HG03439 (cell line): ENCODE results near the gene MMP24OS.
"Not testable (repeated sequence)": the region's sequence is repeated elsewhere in the genome, so short reads cannot be mapped to it uniquely, and the experiment has no call there.

Source experiments
- ATAC-seq: cut with Tn5 transposase; IDR thresholded peaks from one replicate; pipeline ENCODE4 v1.9.1; 2021; ENCODE audit warnings: mild to moderate bottlenecking, moderate library complexity; ENCODE audit not compliant: unreplicated experiment

Gene MMP24OS

GRCh38 chr20:35277531-35278395 lies at the start of gene MMP24OS:
MMP24OS (minus strand) TSS chr20:35278122; CDS start chr20:35277929, 193 bp downstream.
- ATAC-seq = peak; percentile 78

DNA sequence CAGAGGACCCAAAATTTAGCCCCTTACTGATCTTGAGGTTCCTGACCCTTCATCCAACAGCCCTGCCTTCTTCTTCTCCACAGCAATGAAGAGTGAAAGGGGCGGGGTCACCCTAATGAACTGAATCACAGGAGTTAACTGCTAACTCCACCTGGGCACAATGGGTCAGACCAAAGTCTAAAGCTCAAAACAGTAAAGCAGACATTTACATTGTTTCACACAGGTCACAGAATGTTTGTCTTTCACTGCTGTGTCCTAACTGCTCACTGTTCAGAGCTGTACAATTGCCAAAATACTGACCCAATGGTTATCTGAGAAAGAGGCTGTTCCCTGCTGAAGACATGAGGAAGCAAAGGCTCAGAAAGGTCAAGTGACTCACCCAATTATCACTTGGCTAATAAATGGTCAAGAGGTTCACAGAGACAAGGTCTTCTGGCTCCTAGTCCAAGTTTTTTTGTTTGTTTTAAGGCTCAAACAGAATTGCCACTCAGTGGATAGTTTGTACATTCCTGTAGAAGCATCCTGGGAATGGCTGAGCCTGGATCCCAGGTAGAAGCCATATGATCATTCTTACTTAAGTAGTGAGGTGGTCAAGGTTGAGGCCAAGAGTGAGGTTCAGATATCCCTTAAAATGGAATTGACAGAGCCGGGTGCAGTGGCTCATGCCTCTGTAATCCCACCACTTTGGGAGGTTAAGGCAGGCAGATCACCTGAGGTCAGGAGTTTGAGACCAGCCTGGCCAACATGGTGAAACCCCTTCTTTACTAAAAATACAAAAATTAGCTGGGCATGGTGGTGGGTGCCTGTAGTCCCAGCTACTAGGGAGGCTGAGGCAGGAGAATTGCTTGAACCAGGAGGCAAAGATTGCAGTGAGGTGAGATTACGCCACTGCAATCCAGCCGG lies 49.4 kb upstream of the MMP24OS start:
- no peak for ATAC-seq

GRCh38 chr20:35326740-35327073 lies 48.8 kb upstream of the MMP24OS start:
- ATAC-seq = no peak

GRCh38 chr20:35326021-35326739 lies 48.3 kb upstream of the MMP24OS start:
- no peak for ATAC-seq

DNA sequence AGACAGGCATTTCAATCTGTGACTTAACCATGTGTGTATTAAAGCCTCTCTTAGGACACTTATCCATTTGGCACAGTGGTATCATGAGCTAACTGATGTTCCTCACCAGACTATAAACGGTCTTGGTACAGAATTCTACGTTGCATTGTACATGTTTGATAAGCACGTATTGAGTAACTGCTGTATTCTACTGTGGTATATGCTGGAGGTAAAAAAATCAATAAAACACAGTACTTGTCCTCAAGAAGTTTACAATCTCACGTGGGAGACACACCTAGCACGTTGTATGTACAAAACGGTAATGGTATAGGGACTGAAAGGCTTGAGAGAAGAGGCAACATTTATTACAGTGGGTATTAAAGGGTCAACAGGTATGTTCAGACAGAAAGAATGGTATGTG lies 47.5 kb upstream of the MMP24OS start:
- no peak for ATAC-seq

DNA sequence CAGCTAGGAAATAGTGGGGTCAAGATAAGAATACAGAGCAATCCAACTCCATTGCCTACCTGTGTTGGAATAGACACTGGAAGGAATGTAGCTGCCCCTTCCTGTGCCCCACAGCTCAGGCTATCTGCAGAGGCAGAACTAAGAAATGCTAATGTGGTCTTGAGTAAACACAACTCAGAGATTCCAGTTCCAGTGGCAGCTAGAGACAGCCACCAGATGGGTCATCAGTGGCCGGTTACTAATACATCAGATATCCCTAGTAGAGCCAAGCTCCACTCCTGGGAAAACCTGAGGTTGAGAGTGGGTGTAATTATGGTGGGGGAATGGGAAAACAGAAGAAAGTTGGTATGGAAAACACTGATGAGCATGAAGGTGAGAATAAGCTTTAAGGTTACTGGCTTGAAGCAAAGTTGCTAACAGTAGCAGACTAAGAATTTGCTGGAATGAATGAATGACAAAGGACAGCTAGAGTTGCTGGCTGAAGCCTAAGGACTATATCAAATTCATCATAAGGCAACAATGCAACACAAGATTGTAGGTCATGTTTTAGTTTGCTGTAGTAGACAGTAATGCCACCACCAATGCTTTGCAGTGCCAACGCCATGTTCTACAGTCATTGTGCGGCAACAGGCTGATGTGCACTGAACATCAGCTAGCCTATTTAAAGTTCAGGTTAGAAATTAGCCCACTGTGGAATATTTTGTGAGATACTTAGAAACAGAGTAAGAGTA lies 42.6 kb upstream of the MMP24OS start:
- ATAC-seq = no peak

- ATAC-seq = no peak
These were observed 41.9 kb upstream of the MMP24OS start for GRCh38 chr20:35319871-35320197.

GRCh38 chr20:35319192-35319870 lies 41.4 kb upstream of the MMP24OS start:
- no peak for ATAC-seq

DNA sequence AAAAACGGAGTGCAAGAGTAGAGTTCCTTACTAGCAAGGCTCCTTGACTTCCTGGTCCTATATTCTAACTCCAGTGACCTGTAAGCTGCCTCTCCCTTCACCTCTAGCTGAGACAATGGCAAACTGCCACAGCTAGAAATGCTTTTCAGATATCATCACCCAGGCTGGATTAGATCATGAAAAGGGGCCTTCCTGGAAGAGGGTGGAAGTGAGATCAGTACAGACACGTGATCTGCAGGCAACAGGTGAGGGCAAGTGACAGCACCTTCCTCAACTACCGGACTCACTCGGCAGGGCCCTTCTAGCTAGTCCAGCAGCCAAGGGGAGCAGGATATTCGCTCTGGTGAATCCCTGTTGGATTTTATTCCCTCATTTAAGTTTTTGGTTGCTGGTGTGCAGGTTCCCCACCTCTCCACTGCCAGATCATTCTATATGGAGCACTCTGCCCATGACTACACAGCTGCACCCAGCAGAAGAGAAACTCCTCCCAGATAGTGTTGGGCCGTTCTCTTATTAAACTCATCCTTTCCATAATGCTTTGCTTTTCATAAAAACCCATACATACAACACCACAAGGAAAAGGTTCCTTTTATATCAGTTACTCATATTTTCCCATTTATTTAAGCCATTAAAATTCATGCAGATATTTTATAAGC lies 40.7 kb upstream of the MMP24OS start:
- ATAC-seq = no peak

- ATAC-seq = no peak
These were observed 39.7 kb upstream of the MMP24OS start for GRCh38 chr20:35317416-35318210.

DNA sequence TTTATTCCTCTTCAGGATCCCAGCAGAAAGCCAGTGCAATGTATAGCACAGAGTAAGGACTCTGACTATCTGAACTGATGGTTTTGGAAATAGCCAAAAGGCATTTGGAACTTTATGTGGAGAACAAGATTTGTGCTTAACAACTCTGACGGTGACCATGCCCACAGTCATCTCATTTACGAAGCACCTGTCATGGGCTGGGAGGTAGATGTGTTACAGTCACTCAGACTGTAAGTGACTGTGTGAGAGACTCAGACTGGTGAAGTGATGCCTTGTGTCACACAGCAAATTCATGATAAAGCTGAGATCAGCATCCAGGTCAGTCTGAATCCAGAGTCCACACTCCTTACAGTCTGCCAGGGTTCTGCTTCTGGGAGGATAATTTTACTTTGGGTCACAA lies 38.2 kb upstream of the MMP24OS start:
- no peak for ATAC-seq

DNA sequence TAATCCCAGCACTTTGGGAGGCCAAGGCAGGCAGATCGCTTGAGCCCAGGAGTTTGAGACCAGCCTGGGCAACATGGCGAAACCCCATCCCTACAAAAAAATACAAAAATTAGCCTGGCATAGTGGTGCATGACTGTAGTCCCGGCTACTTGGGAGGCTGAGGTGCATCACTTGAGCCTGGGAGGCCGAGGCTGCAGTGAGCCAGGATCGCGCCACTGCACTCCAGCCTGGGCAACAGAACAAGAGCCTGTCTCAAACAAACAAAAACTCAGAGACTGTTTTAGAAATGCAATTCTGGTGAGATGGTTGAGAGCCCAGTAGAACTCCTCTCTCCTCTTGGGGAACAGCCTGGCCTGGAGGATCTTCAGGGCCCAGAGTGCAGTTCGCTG lies 37.7 kb upstream of the MMP24OS start:
- ATAC-seq = not testable (repeated sequence)

- ATAC-seq = no peak
These were observed 37.1 kb upstream of the MMP24OS start for GRCh38 chr20:35314816-35315631.

DNA sequence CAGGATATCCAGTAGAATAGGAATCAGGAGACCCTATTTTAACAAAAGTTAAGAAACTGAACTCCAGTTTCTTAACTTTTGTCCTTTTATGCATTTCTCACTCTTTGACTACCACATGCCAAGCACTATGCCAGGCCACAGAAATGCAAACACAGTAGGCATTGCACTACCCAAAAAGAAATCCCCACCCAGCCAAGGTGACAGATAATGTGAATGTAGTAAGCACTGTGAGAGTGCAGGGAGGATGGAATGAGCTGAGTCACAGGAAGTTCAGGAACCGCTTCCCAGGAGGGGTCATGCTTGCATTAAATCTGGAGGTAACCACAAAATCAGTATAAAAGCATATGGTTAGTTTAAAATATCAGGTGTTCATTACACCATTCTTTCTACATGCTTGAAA lies 34.4 kb upstream of the MMP24OS start:
- ATAC-seq = no peak

DNA sequence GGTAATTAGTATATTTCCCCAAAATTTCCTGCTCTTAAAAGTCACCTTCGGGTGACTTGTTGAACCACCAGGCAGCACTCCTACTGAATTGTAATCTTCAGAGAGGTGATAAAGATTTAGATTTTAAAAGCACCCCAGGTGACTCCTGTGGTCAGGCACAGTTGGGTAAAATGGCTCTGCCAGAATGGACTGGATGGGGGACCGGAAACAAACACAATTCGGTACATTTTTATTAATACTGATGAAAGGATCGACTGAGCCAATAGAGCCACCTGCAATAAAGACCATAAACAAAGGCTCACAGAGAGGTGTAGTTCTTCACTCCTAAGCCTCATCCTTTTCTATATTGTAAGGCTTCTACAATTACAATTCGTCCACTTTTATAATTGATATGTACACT lies 33.9 kb upstream of the MMP24OS start:
- no peak for ATAC-seq

DNA sequence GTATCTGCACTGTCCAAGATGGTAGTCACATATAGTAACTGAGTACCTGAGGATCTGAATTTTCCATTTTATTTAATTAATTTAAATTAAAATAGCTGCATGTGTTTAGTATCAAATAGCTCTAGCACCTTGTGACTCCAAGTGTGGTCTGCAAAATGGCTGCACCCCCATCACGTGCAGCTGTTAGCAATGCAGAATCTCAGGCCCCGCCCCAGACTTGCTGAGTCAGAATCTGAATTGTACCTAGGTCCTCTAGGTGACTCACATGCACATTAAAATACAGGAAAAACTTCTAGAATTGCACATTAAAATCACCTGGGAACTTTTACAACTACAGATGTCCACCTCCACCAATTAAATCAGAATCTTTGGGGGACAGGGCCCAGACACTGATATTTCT lies 33.5 kb upstream of the MMP24OS start:
- no peak for ATAC-seq

- ATAC-seq = no peak
These were observed 30.0 kb upstream of the MMP24OS start for GRCh38 chr20:35307666-35308653.
